CMK (cell line): ENCODE results near the gene MBOAT1.
A peak's percentile ranks its signal among the peaks of the same experiment; 100 is the strongest.

Experiments
- DNase-seq: peaks from one replicate; pipeline ENCODE4 v3.0.0-alpha.2; 2010; ENCODE audit warnings: low read depth

Gene MBOAT1

GRCh38 chr6:20102397-20103073 lies 109.7 kb downstream of the MBOAT1 start:
- DNase-seq = no peak

DNA sequence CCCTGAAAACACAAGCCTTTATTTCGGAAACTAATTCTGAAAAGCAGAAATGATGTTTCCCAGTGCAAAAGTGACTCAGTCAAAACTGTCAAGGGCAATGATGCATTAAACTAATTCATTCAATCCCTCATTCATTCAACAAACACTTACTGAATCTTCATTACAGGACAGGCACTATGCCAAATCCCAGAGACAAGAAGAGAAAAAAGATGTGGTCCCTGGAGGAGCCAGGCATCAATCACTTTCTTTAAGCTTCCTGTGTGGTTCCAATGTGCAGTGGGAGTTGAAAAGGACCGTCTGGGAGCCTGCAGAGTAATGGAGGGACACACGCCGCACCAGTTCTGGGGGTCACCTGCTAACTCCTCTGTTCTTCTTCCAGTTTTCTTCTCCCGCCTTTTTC lies 113.1 kb downstream of the MBOAT1 start:
- no peak for DNase-seq

GRCh38 chr6:20098267-20098876 lies 113.9 kb downstream of the MBOAT1 start:
- no peak for DNase-seq

DNA sequence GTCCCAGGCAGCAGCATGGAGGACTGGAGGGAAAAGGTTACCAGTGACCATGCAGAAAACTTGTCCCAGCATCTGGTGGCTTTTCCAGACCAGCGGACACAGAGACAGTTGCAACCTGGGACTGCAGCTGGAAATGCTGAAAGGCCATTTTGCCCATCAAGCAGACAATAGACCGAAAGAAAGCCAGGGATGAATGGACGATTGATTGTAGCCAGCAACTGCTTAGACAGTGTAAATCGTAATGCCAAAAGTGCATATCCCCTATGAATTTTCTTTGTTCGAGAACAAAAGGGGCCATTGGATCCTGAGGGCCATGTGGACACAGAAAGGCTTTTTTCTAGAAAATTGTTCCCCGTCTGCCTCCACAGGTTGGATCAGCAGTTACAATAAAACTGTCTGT lies 115.7 kb downstream of the MBOAT1 start:
- DNase-seq = no peak

DNA sequence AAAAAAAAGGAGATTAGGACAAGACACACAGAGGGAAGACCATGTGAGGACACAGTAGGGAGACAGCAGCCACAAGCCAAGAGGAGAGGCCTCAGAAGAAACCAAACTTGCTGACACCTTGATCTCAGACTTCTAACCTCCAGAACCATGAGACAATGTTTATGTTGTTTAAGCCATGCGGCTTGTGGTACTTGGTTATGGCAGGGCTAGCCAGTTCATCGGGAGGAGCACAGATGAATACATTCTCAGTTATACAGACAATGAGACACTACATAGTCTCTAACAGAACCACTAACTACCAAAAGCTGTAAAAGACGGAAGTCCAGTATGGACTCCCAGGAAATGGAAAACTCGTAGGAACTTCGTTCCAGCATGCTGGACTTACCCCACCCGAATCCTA lies 116.8 kb downstream of the MBOAT1 start:
- DNase-seq = no peak

DNA sequence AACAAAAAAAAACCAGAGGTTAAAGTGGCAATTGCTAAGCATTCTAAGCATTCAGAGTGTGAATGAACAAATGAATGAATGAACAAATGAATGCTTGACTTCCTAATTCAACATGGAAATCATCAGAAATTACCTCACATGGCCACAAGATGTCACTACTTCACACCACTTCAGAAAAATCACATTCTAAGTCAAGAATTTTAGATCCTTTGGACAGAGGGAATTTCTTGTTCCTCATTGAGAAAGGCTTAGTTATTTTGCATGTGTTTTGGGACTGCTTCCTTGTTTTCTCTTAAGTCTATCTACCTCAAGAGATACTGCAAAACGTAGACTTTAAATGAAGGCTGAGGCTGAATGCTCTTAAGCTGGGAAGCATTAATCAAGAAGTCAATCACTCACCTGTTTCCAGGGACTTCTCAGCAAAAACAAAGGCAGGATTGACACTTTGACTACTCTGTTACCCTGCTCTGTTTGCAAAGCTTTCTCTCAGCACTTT lies 120.2 kb downstream of the MBOAT1 start:
- no peak for DNase-seq

- no peak for DNase-seq
Measured at GRCh38 chr6:20086992-20087391, 125.3 kb downstream of the MBOAT1 start.

- DNase-seq = no peak
Measured at GRCh38 chr6:20085817-20086216, 126.5 kb downstream of the MBOAT1 start.

- DNase-seq = no peak
Measured at GRCh38 chr6:20084411-20084810, 127.9 kb downstream of the MBOAT1 start.

DNA sequence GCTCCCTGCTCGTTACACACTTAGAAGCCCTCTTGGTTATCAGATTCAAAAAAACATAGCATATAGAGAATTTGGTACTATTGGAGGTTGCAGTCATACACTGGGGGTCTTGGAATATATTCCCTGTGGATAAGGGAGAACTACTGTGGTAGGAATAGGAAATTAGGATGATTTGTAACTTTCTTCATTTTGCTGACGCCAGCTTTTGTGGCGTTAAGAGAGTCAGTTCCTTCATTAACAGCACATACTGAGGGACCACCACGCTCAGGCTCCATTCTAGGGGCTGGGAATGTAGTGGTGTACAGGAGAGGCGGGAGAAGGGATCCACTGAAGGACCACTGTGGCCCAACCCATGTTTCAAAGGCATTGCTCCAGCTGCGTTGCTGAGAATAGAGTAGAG lies 140.3 kb downstream of the MBOAT1 start:
- DNase-seq = no peak

DNA sequence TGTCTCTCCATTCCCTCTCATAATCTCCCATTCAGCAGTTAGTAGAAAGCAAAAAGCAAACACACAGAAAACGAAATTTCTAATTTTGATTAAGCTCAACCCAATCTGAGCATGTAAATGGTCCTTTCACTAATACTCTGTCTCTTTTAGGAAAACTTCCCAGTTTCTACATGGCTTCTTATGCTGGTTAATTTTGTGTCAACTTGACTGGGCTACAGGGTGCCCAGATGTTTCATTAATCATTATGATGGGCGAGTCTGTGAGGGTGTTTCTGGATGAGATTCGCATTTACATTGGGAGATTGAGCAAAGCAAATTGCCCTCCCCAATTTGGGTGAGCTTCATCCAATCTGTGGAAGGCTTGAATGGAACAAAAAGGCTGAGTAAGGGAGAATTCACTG lies 142.2 kb downstream of the MBOAT1 start:
- no peak for DNase-seq

DNA sequence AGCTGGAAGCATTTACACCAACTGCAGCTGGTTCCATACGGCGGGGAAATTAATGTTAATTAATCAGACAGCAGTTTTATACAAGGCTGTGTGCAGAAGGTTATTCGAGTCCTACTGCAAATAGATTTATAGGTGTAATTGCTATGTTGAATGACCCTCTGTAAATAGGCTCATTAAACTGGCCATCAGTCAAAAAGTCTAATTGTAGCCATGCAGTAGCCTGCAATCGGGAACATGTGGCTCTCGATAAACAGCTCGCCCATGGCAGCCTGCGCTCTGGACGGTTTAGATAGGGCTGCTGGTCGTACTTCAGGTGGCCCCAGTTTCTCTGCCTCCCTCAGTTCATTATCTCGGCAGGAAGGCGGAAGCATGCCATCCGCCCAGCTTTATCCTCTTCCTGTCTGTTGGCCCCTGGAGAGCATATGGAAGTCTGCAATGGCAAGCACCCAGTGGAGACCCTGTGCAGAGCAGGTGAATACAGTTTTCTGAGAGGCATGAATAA lies 143.2 kb downstream of the MBOAT1 start:
- DNase-seq = peak; percentile 97

DNA sequence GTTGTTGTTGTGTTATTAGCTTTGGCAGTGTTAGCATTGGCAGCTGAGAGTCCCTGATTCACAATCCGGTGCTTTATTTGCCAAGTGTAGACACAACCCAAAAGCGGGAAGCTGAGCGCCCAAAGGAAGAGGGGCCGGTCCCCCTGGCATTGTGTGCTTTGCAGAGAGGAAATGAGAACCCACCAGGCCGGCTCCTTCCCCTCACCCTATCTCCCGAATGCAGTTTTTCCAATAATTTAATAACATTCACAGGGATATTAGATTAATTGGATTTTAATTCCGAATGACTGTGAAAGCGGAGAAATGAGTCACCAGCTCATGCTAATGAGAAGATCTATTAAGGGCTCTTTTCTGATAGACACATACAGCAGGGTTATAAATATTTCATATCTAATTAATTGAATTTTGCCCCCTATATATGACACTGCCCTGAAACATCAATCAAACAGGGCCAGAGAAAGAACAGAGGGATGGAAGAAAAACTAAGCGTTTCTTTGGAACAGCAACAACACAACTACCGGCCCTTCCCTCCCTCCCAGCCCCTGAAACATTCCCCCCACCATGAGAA lies 143.8 kb downstream of the MBOAT1 start:
- no peak for DNase-seq

DNA sequence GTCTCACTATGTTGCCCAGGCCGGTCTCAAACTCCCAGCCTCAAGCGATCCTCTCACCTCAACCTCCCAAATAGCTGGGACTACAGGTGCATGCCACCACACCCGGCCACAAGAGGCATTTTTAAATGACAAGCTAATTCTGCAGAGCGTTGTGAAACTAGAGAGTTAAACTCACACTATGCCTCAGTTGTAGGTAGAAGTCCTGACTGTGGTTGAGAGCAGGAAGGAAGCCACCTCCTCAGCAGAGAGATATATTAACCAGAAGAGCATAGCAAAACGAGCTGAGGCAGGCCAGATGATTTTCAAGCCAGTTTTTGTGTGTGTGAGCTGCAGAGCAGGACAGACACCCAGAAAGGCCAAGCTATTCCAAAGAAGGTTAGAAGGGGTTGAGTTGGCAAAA lies 150.3 kb downstream of the MBOAT1 start:
- DNase-seq = no peak

GRCh38 chr6:20060252-20060651 lies 152.0 kb downstream of the MBOAT1 start:
- no peak for DNase-seq

- peak; percentile 29 for DNase-seq
Measured at GRCh38 chr6:20058912-20059311, 153.4 kb downstream of the MBOAT1 start.

DNA sequence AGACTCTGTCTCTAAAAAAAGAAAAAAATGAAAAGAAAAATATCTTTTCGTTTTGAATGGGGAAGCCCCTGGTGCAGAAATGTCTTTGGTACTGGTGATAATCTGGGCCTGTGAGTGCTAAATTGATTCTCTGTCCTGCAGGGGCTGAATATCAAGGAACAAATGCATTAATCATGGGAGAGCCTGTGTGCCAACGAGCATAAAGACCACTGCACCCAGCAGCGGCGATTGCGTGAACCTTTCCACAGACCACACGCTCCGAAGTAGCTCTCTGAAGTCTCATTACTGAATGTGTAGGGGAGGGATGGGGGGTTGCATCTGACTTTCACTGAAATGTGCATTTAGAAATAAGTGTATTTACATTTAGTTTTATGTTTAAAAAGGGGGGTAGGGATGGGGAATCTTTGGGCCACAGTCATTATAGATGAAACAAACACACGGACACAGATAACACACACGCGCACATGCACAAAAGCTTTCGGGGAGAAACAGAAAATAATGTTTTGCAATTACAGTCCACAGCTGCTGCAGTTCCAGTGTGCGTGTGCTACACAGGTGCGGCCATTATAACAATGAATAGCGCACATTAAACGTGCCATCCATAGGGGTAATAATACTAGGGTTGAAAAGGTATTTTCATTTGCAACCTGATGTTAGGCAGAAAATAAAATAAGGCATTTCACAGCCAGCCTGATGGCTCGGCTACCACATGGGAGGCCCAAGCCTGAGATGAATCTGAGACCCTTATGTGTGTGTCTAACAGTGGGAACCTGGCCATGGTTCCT lies 154.0 kb downstream of the MBOAT1 start:
- no peak for DNase-seq

DNA sequence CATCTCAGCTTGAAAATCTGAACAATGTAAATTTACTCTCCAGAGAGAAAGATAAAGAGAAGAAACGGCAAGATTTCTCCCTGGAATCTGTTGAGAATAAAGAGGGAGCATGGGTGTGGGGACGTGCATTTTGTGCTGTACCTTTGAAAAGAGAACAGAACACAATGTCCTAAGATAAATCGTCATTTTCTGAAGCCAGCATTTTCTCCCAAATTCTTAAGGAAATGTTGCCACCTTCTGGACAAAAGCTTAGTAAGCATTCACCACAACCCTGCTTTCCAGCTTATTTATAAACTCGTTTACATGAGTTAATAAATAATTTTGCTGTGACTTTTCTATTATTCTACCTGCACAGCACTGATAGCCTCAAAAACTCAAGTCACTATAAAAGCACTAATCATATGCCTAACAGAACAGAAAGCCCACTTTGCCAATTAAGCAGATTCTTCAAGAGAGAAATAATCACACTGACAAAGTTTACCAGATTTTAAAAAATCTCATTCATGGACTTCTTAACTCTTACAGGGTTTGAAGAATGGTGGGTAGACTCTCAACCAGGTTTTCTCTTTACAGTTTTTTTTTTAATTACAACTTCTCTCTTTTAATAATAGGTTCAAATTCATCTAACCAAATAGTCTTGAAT lies 155.8 kb downstream of the MBOAT1 start:
- no peak for DNase-seq

GRCh38 chr6:20055916-20056315 lies 156.4 kb downstream of the MBOAT1 start:
- DNase-seq = no peak
